NCI-H1105 treated with DMSO at 0.1 percent for 48 hours (cell line): ENCODE measurements around the gene SSBP3.

ENCODE experiments used
- DNase-seq: peaks from one replicate; lab custom pipeline; 2025; lab: John Stamatoyannopoulos, UW

SSBP3 gene

GRCh38 chr1:54302951-54303843 lies 103.0 kb downstream of the SSBP3 start:
- DNase-seq, result peak; percentile 40

- DNase-seq, result no peak
These were observed 103.6 kb downstream of the SSBP3 start for GRCh38 chr1:54302549-54302948.

DNA sequence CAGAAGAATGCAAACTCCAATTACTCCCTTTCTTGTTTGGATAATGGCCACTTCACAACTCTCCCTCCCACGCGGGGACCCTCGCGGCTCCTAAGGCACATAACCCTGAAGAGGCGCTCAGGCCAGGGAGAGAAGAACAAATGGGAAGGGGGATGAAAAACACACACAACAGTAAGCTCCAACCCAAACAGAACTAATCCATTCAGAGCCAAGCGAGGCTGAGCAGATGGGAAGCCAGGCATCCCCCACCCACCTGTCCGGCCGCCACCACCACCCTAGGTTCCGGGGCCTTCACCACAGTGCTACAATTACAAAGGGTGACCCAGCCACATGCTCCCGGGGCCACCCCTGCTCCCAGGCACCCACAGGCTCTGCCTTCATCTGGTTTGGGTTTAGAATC lies 104.7 kb downstream of the SSBP3 start:
- peak; percentile 18 for DNase-seq

DNA sequence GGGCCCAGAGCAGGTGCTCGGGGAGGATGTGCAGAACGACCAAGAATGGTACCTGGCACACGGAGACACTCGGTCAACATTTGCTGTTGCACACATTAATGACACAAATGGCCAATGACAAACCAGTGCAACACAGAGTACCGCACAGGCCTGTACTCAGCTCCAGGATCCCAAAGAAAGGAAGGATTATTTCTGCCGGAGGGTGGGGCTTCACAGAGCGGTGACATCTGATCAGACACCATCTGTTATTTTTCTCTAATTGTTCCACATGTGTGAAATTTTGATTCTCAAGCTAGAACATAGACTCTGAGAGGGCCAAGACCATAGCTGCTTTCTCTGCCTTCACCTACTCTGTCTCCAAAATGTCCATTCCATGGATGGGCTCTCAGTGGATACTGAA lies 105.8 kb downstream of the SSBP3 start:
- no peak for DNase-seq

DNA sequence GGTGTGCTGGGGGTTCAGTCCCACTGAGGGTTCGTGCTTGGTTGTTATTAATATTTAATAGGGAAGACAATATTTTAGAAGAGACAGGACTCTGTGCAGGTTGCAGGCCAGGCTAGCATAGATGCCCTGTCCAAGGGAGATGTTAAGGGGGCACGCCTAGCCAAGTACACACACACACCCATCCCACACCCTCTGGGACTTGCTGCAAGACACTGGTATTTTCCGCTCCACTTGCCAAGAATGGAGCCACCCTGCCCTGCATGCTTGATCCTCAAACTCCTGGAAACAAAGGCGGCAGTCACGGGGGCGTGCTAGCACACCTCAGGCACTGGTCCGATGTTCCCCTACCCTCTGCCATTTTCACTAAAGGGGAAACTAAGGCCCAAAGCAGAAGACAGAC lies 107.2 kb downstream of the SSBP3 start:
- DNase-seq, result no peak

DNA sequence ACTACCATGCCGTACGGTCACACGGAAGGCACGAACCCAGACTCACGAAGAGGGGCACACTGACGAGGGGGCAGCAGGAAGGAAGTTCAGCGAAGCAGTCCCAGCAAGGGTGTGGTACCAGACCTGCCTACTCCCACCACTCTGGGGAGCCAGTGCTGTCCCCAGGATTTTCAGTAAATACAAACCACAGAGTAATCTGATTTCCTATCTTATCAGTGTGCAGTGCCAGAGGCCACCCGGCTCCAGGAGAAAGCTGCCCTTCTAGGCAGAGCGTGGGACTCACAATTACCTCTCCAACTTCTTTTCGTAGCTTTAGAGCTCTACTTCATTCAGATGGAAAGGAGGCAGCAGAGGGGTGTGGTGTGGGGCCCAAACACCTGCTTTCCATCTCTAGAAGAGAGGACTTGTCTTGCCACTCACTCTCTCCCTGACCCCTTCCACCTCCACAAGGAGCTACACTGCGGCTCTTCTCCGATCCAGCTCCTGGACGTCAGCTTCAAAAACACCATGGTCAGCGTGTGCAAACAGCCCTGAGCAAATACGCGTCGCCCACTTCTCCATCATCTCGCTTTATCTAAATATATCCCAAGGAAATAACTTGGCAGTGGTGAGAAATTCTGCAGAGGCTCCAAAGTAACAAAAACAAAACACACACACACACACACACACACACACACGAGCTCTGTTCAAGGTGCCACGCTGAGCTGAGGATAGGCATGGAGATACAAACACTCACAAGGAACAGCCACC lies 107.7 kb downstream of the SSBP3 start:
- DNase-seq, result no peak

DNA sequence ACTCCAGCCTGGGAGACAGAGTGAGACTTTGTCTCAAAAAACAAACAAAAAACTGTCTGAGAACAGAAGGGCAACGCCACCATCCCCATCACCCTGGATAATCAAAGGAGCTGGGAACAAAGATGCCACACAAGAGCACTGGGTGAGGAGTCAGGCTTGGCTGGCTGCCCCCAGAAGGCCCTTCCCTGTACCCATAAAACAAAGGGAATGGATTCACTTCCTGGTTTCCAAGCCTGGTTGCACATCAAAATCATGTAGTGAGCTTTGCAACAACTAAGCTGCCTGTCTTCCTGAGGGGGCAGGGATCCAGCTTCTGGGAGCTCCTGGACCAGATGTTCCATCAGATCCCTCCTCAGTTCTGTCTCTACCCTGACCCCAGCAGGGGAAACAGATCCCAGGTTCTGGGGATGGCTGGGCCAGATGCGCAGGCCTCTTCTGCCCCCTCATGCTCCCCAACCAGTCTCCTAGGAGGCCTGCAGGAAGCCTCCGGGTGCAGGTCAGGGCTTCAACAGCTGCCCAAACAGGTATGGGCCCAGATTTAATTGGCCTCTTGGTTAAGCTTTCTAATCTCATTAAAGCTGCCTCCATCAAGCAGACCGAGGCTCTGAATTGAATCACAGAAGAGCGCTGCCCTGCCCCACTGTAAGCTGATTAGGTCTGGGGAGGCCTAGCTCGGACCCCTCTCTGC lies 108.5 kb downstream of the SSBP3 start:
- DNase-seq, result no peak

- DNase-seq, result peak; percentile 22
These were observed 109.5 kb downstream of the SSBP3 start for GRCh38 chr1:54296666-54297065.

- DNase-seq, result no peak
These were observed 111.3 kb downstream of the SSBP3 start for GRCh38 chr1:54294887-54295286.

GRCh38 chr1:54292002-54292911 lies 113.9 kb downstream of the SSBP3 start:
- DNase-seq, result no peak

DNA sequence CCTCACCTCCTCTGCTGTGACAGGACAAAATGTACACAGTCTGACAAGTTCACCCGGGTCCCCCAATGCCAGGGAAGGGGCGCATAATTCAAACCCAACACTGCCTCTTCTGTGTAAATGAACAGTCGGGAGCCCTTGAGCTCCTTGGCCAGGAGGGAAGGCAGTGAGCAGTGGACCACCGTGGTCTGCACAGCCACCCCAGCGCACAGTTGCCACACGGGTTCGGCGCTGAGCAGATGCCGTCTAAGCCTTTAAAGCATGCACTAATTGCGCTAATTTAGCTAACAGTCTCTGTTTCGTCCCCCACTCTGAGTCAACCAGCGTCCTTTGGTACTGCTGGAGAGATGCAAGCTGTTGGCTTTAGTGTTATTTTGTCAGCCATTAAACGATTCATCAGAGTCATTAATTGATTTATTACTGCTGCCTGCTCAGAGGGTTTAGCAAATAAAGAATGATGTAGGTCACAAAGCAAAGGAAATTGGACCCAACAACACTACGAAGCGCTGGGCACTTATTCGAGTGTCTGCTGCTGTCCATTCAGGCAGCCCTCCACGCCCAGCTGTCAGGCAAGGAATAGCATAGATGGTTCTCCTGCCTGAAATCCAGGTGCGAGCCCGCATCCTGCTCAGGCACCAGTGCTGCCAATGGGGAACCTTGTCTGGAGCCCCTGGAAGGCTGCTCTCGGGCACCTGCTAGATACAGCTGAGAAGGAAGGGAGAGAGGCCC lies 114.8 kb downstream of the SSBP3 start:
- peak; percentile 15 for DNase-seq

- no peak for DNase-seq
These were observed 115.5 kb downstream of the SSBP3 start for GRCh38 chr1:54290506-54291184.

GRCh38 chr1:54289712-54290233 lies 116.4 kb downstream of the SSBP3 start:
- no peak for DNase-seq

DNA sequence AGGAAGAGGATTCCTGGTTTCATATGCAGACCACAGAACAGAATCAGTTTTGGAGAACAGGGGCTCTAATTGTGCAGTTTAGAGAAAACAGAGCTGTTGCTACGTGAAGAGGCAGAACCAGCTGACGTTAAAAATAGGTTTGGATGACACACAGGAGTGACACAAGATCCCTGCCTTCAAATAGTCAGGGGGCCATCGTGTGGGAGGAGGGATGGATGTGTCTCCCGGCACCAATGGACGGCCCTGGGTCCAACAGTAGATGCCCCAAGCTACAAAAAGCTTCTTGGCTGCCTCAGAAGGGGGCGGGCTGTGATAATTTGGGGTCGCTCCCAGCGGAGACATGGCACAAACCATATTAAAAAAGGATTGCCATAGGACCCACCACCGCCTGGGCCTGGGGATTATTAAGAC lies 118.4 kb downstream of the SSBP3 start:
- no peak for DNase-seq

DNA sequence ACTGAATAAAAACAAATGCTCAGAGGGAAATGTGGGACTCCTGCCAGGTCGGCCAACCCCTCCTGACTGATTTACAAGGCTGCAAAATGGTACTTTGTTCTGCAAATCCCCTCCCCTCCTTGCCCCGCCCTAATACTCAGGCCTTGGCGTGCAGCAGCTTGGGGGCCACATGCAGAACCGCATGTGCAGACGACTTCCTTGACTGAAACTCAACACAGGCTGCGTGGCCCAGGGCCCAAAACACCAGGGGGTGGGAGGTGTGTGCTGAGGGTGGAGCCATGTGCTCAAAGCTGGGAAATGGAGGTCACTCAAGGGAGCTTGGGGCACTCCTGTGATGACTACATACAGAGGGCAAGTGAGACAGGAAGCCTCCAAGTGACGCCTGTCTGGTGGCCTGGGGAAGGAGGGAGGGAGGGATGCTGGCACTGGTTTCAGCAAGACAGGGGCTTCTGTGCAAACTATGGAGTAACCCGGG lies 119.0 kb downstream of the SSBP3 start:
- DNase-seq, result no peak

DNA sequence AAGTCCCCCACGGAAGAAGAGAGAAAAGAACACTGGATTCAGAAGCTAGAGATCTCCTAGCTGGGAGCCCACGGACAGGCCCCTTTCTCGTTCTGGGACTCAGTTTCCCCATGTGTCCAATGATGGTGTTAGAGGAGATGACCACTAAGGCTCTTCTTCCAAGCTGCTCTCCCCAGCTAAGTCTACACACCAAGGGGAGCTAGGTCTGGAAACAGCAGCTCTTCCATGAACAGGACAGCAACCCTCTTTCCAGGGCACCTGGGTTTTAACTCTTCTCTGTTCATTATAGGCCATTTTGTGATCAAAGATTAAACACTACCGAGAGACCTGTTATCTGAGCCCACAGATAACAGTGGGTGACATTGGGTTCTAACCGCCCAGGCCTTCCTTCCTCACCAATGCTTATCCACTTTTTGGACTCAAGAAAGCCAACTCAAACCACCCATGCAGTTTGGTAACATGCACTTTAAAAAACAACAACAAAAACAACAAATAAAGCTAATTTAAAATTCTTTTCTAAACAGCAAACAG lies 120.3 kb downstream of the SSBP3 start:
- DNase-seq, result no peak

DNA sequence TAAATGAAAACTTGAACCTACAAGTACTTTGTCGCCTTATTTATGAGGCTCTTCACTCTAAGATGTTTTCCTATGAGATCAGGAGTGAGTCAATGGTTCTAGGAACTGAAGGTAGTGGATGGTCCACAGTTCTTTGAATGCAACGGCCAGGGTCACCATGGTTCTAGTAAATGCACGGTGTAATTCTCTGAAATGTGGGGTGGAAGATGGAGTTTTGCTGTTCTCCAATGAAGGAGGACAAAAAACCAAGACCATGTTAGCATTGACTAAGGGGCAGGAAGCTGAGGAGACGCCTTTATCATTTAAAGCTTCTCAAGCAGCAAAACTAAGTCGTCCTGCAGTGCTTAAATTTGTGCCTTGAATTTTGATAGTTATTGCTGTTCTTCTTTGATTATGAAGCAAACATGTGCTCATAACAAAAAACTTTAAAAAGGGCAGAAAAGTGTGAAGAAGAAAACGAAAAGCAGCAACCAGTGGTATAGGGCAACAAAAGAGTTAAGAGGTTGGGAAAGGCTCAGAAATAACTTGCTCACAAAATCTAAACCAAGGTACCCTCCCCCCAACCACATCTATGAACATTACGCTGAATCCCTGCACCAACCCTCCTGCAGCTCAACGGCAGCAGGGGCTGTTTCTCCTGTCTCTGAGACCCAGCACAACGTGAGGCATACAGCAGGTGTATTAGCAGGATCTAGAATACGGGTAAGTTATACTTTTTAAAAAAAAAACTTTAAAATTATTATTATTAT lies 121.2 kb downstream of the SSBP3 start:
- no peak for DNase-seq

DNA sequence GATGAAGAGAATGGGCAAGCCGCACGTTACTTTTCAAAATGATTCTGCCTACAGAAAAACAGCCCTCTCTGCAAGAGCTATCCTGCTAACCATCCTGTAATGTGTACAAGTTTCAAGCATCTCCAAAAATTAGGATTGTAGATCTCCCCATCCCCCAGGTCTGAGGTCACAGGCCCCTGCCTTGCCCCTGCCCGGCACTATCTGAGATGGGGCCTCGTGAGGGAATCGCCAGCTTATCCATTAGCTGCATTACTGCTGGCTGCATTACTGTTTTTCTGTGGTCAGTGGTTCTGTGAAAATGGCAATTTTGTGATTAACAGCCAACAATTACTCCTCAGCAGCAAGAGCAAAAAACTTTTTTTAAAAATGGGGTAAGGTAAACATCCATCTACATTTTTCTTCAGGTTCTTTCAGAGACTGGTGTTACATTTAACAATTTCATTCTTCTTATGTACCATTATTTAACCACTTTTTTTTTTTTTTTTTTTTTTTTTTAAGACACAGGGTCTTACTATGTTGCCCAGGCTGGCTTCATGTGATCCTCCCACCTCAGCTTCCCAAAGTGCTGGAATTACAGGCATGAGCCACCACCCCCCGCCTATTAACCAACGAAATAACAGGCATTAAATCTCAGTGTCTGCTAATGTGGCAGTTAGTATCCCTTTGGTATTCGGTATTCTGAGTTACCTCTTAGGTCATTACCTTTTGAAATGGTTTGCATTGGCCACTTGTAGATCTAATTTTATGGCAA lies 122.4 kb downstream of the SSBP3 start:
- DNase-seq, result no peak
